ENCODE measurements around the gene SLC12A5.

The SLC12A5 gene

DNA sequence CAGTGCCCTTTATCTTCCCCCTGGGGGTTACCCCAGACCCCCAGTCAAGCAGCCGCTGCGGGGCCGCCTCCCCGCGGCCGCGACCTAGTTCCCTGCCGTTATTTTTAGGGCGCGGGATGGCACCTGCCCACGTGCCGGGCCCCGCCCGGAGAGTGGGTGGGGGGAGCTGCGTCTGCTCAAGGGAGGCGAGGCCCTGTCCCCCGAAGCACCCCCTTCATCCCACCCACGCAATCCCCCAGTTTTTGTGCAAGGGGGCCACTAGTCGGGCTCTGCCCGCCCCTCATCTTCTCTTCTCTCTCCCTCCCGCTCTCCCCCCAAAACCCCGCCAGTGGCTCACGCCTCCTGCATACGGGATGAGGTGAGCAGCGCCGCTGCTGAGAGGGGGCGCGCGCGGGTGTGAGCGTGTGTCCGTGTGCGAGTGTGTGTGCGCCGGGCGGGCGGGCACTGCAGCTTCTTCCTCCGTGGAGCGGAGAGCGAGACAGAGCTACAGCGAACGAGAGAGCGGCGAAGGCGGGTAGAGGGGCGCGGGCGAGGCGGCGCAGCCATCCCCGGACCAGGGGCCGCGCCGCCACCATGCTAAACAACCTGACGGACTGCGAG is at the start of gene SLC12A5:
Gene SLC12A5 (plus strand): TSS at position 444 of the 600 bp plus-strand sequence. CDS start 130 bp downstream, at position 574.
- Histone ChIP-seq H3K27ac (ENCODE audit: extremely low read depth, low read depth, low read length) (no peak within 1 kb of the TSS), H3K4me1 (ENCODE audit: control insufficient read depth, insufficient read depth, low read length) (no peaks in the 10 kb centered on the region), H3K4me3 (ENCODE audit: low read depth, low read length) (no peak within 1 kb of the TSS), H3K9me3 (ENCODE audit: control insufficient read depth, insufficient read depth, low read depth, low read length) (no peaks in the 10 kb centered on the region), H3K36me3 (ENCODE audit: control insufficient read depth in 2 of 2, insufficient read depth in 1 of 2, low read length in 2 of 2) (no peaks in the 10 kb centered on the region)
- TF ChIP-seq ZNF174 (tag by site-specific recombination; IDR thresholded peaks at IDR 0.05) (no peak), ZNF521 (tag by site-specific recombination; IDR thresholded peaks at IDR 0.05) (no peak), ZNF121 (tag by site-specific recombination; IDR thresholded peaks at IDR 0.05) (no peak), ZNF571 (tag by site-specific recombination; IDR thresholded peaks at IDR 0.05) (no peak), ZNF707 (tag by site-specific recombination; IDR thresholded peaks at IDR 0.05) (no peak), ZNF133 (tag by site-specific recombination; IDR thresholded peaks at IDR 0.05) (no peak), ZNF248 (tag by site-specific recombination; IDR thresholded peaks at IDR 0.05) (no peak), WT1 (tag by site-specific recombination; IDR thresholded peaks at IDR 0.05) (no peak)
- ChIA-PET CTCF (no interaction called here), POLR2A (no interaction called here)

DNA sequence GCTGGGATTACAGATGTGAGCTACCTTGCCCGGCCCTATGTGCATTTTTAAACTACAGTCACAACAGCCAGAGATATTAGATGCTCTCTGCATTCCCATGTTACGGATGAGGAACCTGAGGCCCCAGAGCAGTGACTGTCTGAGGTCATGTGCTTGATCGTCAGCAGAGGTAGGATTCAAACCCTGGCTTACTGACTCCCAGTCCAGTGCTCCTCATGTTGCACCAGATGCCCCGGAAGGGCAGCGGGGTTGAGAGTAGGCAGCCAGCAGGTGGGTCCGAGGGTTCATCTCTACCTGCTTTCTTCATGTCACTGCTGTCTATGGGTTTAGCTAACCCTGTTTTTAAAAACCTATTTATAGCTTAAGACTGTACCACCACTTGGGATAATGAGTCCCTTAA is 47.8 kb upstream of the SLC12A5 start:
- Histone ChIP-seq H3K36me3 (ENCODE audit: control insufficient read depth in 2 of 2, insufficient read depth in 1 of 2, low read length in 2 of 2) (no peaks in the 10 kb centered on the region), H3K27ac (ENCODE audit: extremely low read depth, low read depth, low read length) (no peak overlapping the region), H3K9me3 (ENCODE audit: control insufficient read depth, insufficient read depth, low read depth, low read length) (no peaks in the 10 kb centered on the region), H3K4me3 (ENCODE audit: low read depth, low read length) (no peak overlapping the region), H3K4me1 (ENCODE audit: control insufficient read depth, insufficient read depth, low read length) (no peaks in the 10 kb centered on the region)
- CTCF ChIA-PET: interaction anchor here (1.9 to 4.0 kb wide), 3 partner anchors 8 to 34 kb away, joined by 7 to 16 read pairs (median 13); partner anchors contain the start of gene ZNF335
- POLR2A ChIA-PET: no interaction called here
- TF ChIP-seq SP3 (tag by site-specific recombination; IDR thresholded peaks at IDR 0.05) (no peak), ZSCAN23 (tag by site-specific recombination; IDR thresholded peaks at IDR 0.05) (no peak), ZNF155 (tag by site-specific recombination; IDR thresholded peaks at IDR 0.05) (no peak), EGR2 (tag by site-specific recombination; IDR thresholded peaks at IDR 0.05; ENCODE audit: low read depth) (no peak), YY2 (tag by site-specific recombination; IDR thresholded peaks at IDR 0.05) (no peak), ZNF133 (tag by site-specific recombination; IDR thresholded peaks at IDR 0.05) (no peak), ZNF324 (tag by site-specific recombination; IDR thresholded peaks at IDR 0.05) (no peak), SETDB1 (IDR thresholded peaks at IDR 0.05; ENCODE audit: insufficient read length, low read length) (no peak)
- TF ChIP-seq, protein P1, sequence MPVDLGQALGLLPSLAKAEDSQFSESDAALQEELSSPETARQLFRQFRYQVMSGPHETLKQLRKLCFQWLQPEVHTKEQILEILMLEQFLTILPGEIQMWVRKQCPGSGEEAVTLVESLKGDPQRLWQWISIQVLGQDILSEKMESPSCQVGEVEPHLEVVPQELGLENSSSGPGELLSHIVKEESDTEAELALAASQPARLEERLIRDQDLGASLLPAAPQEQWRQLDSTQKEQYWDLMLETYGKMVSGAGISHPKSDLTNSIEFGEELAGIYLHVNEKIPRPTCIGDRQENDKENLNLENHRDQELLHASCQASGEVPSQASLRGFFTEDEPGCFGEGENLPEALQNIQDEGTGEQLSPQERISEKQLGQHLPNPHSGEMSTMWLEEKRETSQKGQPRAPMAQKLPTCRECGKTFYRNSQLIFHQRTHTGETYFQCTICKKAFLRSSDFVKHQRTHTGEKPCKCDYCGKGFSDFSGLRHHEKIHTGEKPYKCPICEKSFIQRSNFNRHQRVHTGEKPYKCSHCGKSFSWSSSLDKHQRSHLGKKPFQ (tag by site-specific recombination; IDR thresholded peaks at IDR 0.05): no peak

DNA sequence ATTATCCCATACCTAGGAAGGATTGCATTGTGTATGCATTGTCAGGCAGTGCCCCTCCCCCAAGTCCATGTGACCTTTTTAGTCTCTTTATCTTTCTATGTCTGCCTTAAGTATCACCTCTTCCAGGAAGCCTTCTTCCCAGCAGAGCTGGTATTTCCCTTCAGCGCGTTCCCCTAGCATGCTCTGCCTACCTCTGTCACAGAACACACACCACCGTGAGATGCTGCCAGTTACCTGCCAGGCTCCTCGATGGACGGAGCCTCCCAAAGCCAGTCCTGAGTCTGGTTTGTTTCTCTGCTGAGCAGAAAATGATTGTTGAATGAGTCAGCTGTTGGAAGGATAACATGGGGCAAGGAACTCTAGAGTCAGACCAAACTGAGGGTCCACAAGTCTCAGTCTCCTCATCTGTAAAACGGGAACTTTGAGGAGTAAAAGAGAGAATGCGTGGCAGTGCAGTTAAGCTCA is 45.7 kb upstream of the SLC12A5 start:
- ChIA-PET CTCF (interaction anchor here (0.8 to 4.0 kb wide), 7 partner anchors 11 to 184 kb away, joined by 3 to 16 read pairs (median 7); partner anchors contain the start of gene ZNF335), POLR2A (interaction anchor here (0.6 kb wide), 1 partner anchor 143 kb away, joined by 5 read pairs; no protein-coding TSS in a partner anchor)
- Histone ChIP-seq H3K4me3 (ENCODE audit: low read depth, low read length) (no peak overlapping the region), H3K9me3 (ENCODE audit: control insufficient read depth, insufficient read depth, low read depth, low read length) (no peaks in the 10 kb centered on the region), H3K4me1 (ENCODE audit: control insufficient read depth, insufficient read depth, low read length) (no peaks in the 10 kb centered on the region), H3K27ac (ENCODE audit: extremely low read depth, low read depth, low read length) (no peak overlapping the region), H3K36me3 (ENCODE audit: control insufficient read depth in 2 of 2, insufficient read depth in 1 of 2, low read length in 2 of 2) (no peaks in the 10 kb centered on the region)
- TF ChIP-seq, protein P2, sequence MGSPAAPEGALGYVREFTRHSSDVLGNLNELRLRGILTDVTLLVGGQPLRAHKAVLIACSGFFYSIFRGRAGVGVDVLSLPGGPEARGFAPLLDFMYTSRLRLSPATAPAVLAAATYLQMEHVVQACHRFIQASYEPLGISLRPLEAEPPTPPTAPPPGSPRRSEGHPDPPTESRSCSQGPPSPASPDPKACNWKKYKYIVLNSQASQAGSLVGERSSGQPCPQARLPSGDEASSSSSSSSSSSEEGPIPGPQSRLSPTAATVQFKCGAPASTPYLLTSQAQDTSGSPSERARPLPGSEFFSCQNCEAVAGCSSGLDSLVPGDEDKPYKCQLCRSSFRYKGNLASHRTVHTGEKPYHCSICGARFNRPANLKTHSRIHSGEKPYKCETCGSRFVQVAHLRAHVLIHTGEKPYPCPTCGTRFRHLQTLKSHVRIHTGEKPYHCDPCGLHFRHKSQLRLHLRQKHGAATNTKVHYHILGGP (tag by site-specific recombination; IDR thresholded peaks at IDR 0.05): no peak
- TF ChIP-seq, protein P3, sequence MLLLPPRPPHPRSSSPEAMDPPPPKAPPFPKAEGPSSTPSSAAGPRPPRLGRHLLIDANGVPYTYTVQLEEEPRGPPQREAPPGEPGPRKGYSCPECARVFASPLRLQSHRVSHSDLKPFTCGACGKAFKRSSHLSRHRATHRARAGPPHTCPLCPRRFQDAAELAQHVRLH (tag by site-specific recombination; IDR thresholded peaks at IDR 0.05): no peak
- TF ChIP-seq FEZF1 (tag by site-specific recombination; IDR thresholded peaks at IDR 0.05): no peak
- TF ChIP-seq ZNF223 (tag by site-specific recombination; IDR thresholded peaks at IDR 0.05): no peak
